ENCODE data around the gene DNAJB8.
A peak's percentile ranks its signal among the peaks of the same experiment; 100 is the strongest.

Gene DNAJB8

GRCh38 chr3:128423525-128424147 is 43.1 kb downstream of the DNAJB8 start:
- TF ChIP-seq MAX (IDR thresholded peaks at IDR 0.05), result no peak
- TF ChIP-seq CEBPB (IDR thresholded peaks at IDR 0.05), result no peak
- no peak for TF ChIP-seq CREB1 (IDR thresholded peaks at IDR 0.05; ENCODE audit: low read depth)
- no peak for TF ChIP-seq EGR1 (IDR thresholded peaks at IDR 0.05)
- TF ChIP-seq RAD21 (IDR thresholded peaks at IDR 0.05; ENCODE audit: low read depth), result no peak
- no peak for TF ChIP-seq ZBTB7A (IDR thresholded peaks at IDR 0.05; ENCODE audit: low read depth)
- no peak for TF ChIP-seq TCF12 (IDR thresholded peaks at IDR 0.05; ENCODE audit: low read depth)
- TF ChIP-seq REST (IDR thresholded peaks at IDR 0.05; ENCODE audit: low read depth), result no peak
- TF ChIP-seq EP300 (IDR thresholded peaks at IDR 0.05; ENCODE audit: borderline replicate concordance), result no peak

GRCh38 chr3:128422762-128423524 is 43.7 kb downstream of the DNAJB8 start:
- TF ChIP-seq EGR1 (IDR thresholded peaks at IDR 0.05), result no peak
- peak; percentile 54; the same call in 1 of the 2 replicates for TF ChIP-seq USF1 (IDR thresholded peaks at IDR 0.05)

- TF ChIP-seq ZBTB7A (IDR thresholded peaks at IDR 0.05; ENCODE audit: low read depth) (no peak), YY1 (IDR thresholded peaks at IDR 0.05; ENCODE audit: low read depth) (no peak), TEAD4 (IDR thresholded peaks at IDR 0.05) (no peak), EGR1 (IDR thresholded peaks at IDR 0.05) (no peak), REST (IDR thresholded peaks at IDR 0.05; ENCODE audit: low read depth) (no peak), USF1 (IDR thresholded peaks at IDR 0.05) (no peak), EP300 (IDR thresholded peaks at IDR 0.05; ENCODE audit: borderline replicate concordance) (no peak), FOXM1 (IDR thresholded peaks at IDR 0.05; ENCODE audit: borderline replicate concordance, low read depth) (no peak), NFIC (IDR thresholded peaks at IDR 0.05) (no peak), CEBPB (IDR thresholded peaks at IDR 0.05) (no peak), RAD21 (IDR thresholded peaks at IDR 0.05; ENCODE audit: low read depth) (no peak), TCF12 (IDR thresholded peaks at IDR 0.05; ENCODE audit: low read depth) (no peak)
Measured at GRCh38 chr3:128421966-128422365, 44.7 kb downstream of the DNAJB8 start.

GRCh38 chr3:128421439-128421836 is 45.3 kb downstream of the DNAJB8 start:
- TF ChIP-seq TAF1 (IDR thresholded peaks at IDR 0.05; ENCODE audit: low read depth) (no peak), YY1 (IDR thresholded peaks at IDR 0.05; ENCODE audit: low read depth) (no peak), REST (IDR thresholded peaks at IDR 0.05; ENCODE audit: low read depth) (no peak), USF1 (IDR thresholded peaks at IDR 0.05) (no peak), CEBPB (IDR thresholded peaks at IDR 0.05) (no peak), TCF12 (IDR thresholded peaks at IDR 0.05; ENCODE audit: low read depth) (0 out of 2 replicates have a peak, but pooled peaks have one; percentile 8), TEAD4 (IDR thresholded peaks at IDR 0.05) (no peak)

Measured in Ishikawa (cell line).